Esophagus squamous epithelium (tissue), 4 donors: ENCODE measurements around the gene PXYLP1.

Experiments used
- CTCF ChIP-seq, 6 experiments: fragments of 450-650 bp in 4 of 6; fragments of 200-600 bp in 2 of 6; sonication (generic) in 2 of 6; IDR thresholded peaks; one replicate each; pipeline ENCODE4 v1.5.1; 2016 to 2019; ENCODE audit warnings: antibody characterized with exemption in 6 of 6, mild to moderate bottlenecking in 4 of 6, moderate library complexity in 4 of 6
- POLR2A ChIP-seq, 4 donors: fragments of 450-650 bp; IDR thresholded peaks; one replicate each; pipeline ENCODE4 v1.6.1; 2017; ENCODE audit warnings: antibody characterized with exemption in 4 of 4, mild to moderate bottlenecking in 4 of 4, moderate library complexity in 3 of 4

GRCh38 chr3:141302364-141303141 lies 70.9 kb downstream of the PXYLP1 start:
- TF ChIP-seq POLR2A (IDR thresholded peaks at IDR 0.05) = no peak
- no peak for TF ChIP-seq CTCF (IDR thresholded peaks at IDR 0.05)
